ENCODE measurements around the gene CYB561A3. TPM values are rescaled to one million over a fixed set of nuclear protein-coding genes. Genes with fewer than 3 reads are reported as not detected.

The CYB561A3 gene
- total and polyA plus RNA-seq, 2 of the 13 experiments (the other 11 are each of a cell fraction or from before 2014, with no cell fraction given): 11.4 to 14.9 TPM

DNA sequence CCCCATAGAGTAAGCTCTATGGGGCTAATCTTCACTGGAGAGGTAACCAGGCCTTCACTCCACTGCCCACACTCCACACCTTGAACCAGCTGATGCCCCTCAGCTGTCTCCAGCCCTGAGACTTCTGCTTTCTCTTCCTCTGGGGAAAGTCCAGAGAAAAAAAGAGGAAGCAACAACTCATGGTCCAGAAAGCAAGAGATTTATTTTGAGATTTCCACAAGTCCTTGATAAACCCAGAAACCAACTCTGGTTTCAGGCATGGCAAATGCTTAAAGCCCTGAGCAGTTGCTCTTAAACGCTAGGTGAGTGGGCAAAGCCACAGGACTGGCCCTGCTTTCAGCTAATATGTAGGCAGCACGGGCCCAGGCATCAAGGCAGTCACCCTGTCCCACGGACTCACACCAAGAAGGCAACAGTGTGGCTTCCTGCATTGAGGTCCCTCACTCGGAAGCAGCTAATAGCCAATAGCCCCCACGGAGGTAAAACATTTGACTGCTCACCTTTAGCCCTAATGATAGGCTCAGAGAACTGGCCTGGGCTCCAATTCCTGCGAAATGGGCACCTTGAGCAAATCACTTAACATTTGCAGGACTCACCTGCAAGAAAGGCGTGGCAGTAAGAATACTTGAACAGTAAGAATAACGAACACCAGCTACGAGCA is 4.3 kb downstream of the CYB561A3 start (continued):
- TF ChIP-seq, protein P1, sequence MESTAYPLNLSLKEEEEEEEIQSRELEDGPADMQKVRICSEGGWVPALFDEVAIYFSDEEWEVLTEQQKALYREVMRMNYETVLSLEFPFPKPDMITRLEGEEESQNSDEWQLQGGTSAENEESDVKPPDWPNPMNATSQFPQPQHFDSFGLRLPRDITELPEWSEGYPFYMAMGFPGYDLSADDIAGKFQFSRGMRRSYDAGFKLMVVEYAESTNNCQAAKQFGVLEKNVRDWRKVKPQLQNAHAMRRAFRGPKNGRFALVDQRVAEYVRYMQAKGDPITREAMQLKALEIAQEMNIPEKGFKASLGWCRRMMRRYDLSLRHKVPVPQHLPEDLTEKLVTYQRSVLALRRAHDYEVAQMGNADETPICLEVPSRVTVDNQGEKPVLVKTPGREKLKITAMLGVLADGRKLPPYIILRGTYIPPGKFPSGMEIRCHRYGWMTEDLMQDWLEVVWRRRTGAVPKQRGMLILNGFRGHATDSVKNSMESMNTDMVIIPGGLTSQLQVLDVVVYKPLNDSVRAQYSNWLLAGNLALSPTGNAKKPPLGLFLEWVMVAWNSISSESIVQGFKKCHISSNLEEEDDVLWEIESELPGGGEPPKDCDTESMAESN (CRISPR knock-in tag; conservative IDR thresholded peaks at IDR 0.05): no peak
- TF ChIP-seq ZNF383 (CRISPR knock-in tag; IDR thresholded peaks at IDR 0.05; ENCODE audit: borderline replicate concordance) (no peak), KAT7 (CRISPR knock-in tag; IDR thresholded peaks at IDR 0.05; ENCODE audit: borderline replicate concordance) (no peak), DPF2 (CRISPR knock-in tag; IDR thresholded peaks at IDR 0.05; ENCODE audit: borderline replicate concordance, low read depth) (no peak)

DNA sequence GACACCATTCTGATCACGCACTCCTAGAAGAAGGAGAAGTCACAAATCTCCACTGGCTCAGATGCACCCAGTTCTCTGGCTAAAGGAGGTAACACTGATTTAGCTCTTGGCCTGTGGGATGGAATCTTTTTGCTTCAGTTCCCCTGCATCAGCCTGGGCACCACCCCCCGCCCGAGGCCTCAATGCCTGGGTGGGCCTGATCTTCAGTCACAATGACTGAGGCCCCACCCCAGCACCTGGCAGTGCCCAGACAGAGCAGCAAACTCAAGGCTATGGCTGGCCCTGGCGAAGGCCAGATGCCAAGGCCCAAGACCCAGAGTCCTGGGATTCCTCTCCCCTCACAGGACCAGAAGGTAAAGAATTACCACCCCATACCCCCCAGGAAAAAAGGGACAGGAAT is 5.0 kb downstream of the CYB561A3 start:
- DNase-seq (ENCODE audit: low spot score) (no peak), ATAC-seq (no peak; the same call in 2 of the 3 replicates), FAIRE-seq (no peak)
- ChIA-PET POLR2A (interaction anchor here (1.0 to 9.9 kb wide), 2 partner anchors 13 to 22 kb away, joined by 3 to 146 read pairs; partner anchors contain the start of genes DDB1 and TKFC), CTCF (ENCODE audit: low intra/inter-chr PET ratio, low total read pairs) (no interaction called here)
- in situ Hi-C loops (cut with HindIII; ENCODE audit: extremely low pct_ligation_motif_present, low pct_unique_long_range_greater_than_20kb): no loop called here
- Histone ChIP-seq H3K9ac (ENCODE audit: insufficient read depth, low read depth, low read length) (no peak overlapping the region), H3K4me1 (ENCODE audit: insufficient read depth, low read length) (peaks cover 26% of the 10 kb centered on the region), H3K27ac (ENCODE audit: extremely low read length, insufficient read depth, low read length) (no peak overlapping the region), H3K4me3 (replicated peaks in 1 of 3; ENCODE audit: insufficient read depth in 1 of 3, low read depth in 2 of 3, low read length in 3 of 3) (no peak overlapping the region), H2AFZ (ENCODE audit: low read length) (no peak overlapping the region), H4K20me1 (ENCODE audit: insufficient read depth, low read length) (no peaks in the 10 kb centered on the region), H3K9me3 (ENCODE audit: low read length) (no peaks in the 10 kb centered on the region), H3K79me2 (ENCODE audit: insufficient read depth, low read length) (no peaks in the 10 kb centered on the region), H3K4me2 (ENCODE audit: low read depth, low read length) (no peak overlapping the region), H3K36me3 (replicated peaks in 1 of 2; ENCODE audit: control insufficient read depth in 1 of 2, insufficient read depth in 2 of 2, low read length in 2 of 2) (peaks cover 0 to 3% of the 10 kb centered on the region in 2 experiments; a peak in 2 of 5 replicates), H3K27me3 (ENCODE audit: control insufficient read depth in 1 of 2, insufficient read depth in 2 of 2, low read length in 2 of 2) (no peaks in the 10 kb centered on the region)
- intact Hi-C loops (cut with micrococcal nuclease; ENCODE audit: unreplicated experiment): no loop called here
- TF ChIP-seq KDM2A (CRISPR knock-in tag; IDR thresholded peaks at IDR 0.05; ENCODE audit: borderline replicate concordance, low read depth): no peak
- TF ChIP-seq, protein P2, sequence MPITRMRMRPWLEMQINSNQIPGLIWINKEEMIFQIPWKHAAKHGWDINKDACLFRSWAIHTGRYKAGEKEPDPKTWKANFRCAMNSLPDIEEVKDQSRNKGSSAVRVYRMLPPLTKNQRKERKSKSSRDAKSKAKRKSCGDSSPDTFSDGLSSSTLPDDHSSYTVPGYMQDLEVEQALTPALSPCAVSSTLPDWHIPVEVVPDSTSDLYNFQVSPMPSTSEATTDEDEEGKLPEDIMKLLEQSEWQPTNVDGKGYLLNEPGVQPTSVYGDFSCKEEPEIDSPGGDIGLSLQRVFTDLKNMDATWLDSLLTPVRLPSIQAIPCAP (CRISPR knock-in tag; IDR thresholded peaks at IDR 0.05; ENCODE audit: low read depth): no peak
- 100% methylated on average over 4 of the region's 4 CpGs for WGBS (ENCODE audit: low lambda C conversion rate)
- no TSS peak for BruUV-seq (replicated peaks)

Data from HepG2 (cell line).